ENCODE measurements around the gene FSTL4.

The FSTL4 gene

GRCh38 chr5:133461796-133462516 is 150.4 kb downstream of the FSTL4 start:
- no peaks in the 10 kb centered on the region for H3K4me1 Mint-ChIP-seq (ENCODE audit: low read depth)
- no peaks in the 10 kb centered on the region for H3K27me3 Mint-ChIP-seq (ENCODE audit: low read depth)
- H3K4me3 Mint-ChIP-seq, result no peak overlapping the region

GRCh38 chr5:133460172-133460758 is 152.1 kb downstream of the FSTL4 start:
- no peaks in the 10 kb centered on the region for H3K36me3 Mint-ChIP-seq (ENCODE audit: low read depth)
- H3K27ac Mint-ChIP-seq, result no peak overlapping the region
- H3K4me1 Mint-ChIP-seq (ENCODE audit: low read depth), result no peaks in the 10 kb centered on the region
- no peaks in the 10 kb centered on the region for H3K9me3 Mint-ChIP-seq
- H3K27me3 Mint-ChIP-seq (ENCODE audit: low read depth), result no peaks in the 10 kb centered on the region
- H3K4me3 Mint-ChIP-seq, result no peak overlapping the region

More at GRCh38 chr5:133461796-133462516, 150.4 kb downstream of the FSTL4 start:
- no peaks in the 10 kb centered on the region for H3K9me3 Mint-ChIP-seq
- H3K36me3 Mint-ChIP-seq (ENCODE audit: low read depth), result no peaks in the 10 kb centered on the region
- no peak overlapping the region for H3K27ac Mint-ChIP-seq

- Mint-ChIP-seq H3K9me3 (no peaks in the 10 kb centered on the region), H3K27ac (no peak overlapping the region), H3K27me3 (ENCODE audit: low read depth) (no peaks in the 10 kb centered on the region), H3K4me3 (no peak overlapping the region), H3K36me3 (ENCODE audit: low read depth) (no peaks in the 10 kb centered on the region), H3K4me1 (ENCODE audit: low read depth) (no peaks in the 10 kb centered on the region)
Measured at GRCh38 chr5:133459474-133460160, 152.7 kb downstream of the FSTL4 start.

- Mint-ChIP-seq H3K27ac (no peak overlapping the region), H3K36me3 (ENCODE audit: low read depth) (no peaks in the 10 kb centered on the region), H3K27me3 (ENCODE audit: low read depth) (no peaks in the 10 kb centered on the region), H3K9me3 (no peaks in the 10 kb centered on the region), H3K4me1 (ENCODE audit: low read depth) (no peaks in the 10 kb centered on the region), H3K4me3 (no peak overlapping the region)
Measured at GRCh38 chr5:133458435-133458834, 153.9 kb downstream of the FSTL4 start.

GRCh38 chr5:133457439-133458355 is 154.6 kb downstream of the FSTL4 start:
- H3K27ac Mint-ChIP-seq, result no peak overlapping the region
- no peaks in the 10 kb centered on the region for H3K27me3 Mint-ChIP-seq (ENCODE audit: low read depth)
- no peaks in the 10 kb centered on the region for H3K4me1 Mint-ChIP-seq (ENCODE audit: low read depth)
- H3K36me3 Mint-ChIP-seq (ENCODE audit: low read depth), result no peaks in the 10 kb centered on the region
- H3K4me3 Mint-ChIP-seq, result no peak overlapping the region
- no peaks in the 10 kb centered on the region for H3K9me3 Mint-ChIP-seq

- Mint-ChIP-seq H3K9me3 (no peaks in the 10 kb centered on the region), H3K4me1 (ENCODE audit: low read depth) (no peaks in the 10 kb centered on the region), H3K27me3 (ENCODE audit: low read depth) (no peaks in the 10 kb centered on the region), H3K4me3 (no peak overlapping the region), H3K36me3 (ENCODE audit: low read depth) (no peaks in the 10 kb centered on the region), H3K27ac (no peak overlapping the region)
Measured at GRCh38 chr5:133456933-133457402, 155.4 kb downstream of the FSTL4 start.

GRCh38 chr5:133455676-133456075 is 156.7 kb downstream of the FSTL4 start:
- Mint-ChIP-seq H3K4me3 (no peak overlapping the region), H3K36me3 (ENCODE audit: low read depth) (no peaks in the 10 kb centered on the region), H3K9me3 (no peaks in the 10 kb centered on the region), H3K27ac (no peak overlapping the region), H3K27me3 (ENCODE audit: low read depth) (no peaks in the 10 kb centered on the region), H3K4me1 (ENCODE audit: low read depth) (no peaks in the 10 kb centered on the region)

- H3K4me1 Mint-ChIP-seq (ENCODE audit: low read depth), result no peaks in the 10 kb centered on the region
- H3K36me3 Mint-ChIP-seq (ENCODE audit: low read depth), result no peaks in the 10 kb centered on the region
- no peak overlapping the region for H3K27ac Mint-ChIP-seq
- no peaks in the 10 kb centered on the region for H3K9me3 Mint-ChIP-seq
- H3K27me3 Mint-ChIP-seq (ENCODE audit: low read depth), result no peaks in the 10 kb centered on the region
- no peak overlapping the region for H3K4me3 Mint-ChIP-seq
Measured at GRCh38 chr5:133454442-133454841, 157.9 kb downstream of the FSTL4 start.

GRCh38 chr5:133453831-133454230 is 158.5 kb downstream of the FSTL4 start:
- H3K27me3 Mint-ChIP-seq (ENCODE audit: low read depth), result no peaks in the 10 kb centered on the region
- no peak overlapping the region for H3K4me3 Mint-ChIP-seq
- no peaks in the 10 kb centered on the region for H3K4me1 Mint-ChIP-seq (ENCODE audit: low read depth)
- H3K9me3 Mint-ChIP-seq, result no peaks in the 10 kb centered on the region
- no peak overlapping the region for H3K27ac Mint-ChIP-seq
- no peaks in the 10 kb centered on the region for H3K36me3 Mint-ChIP-seq (ENCODE audit: low read depth)

GRCh38 chr5:133453084-133453780 is 159.1 kb downstream of the FSTL4 start:
- Mint-ChIP-seq H3K27me3 (ENCODE audit: low read depth) (no peaks in the 10 kb centered on the region), H3K27ac (no peak overlapping the region), H3K4me3 (no peak overlapping the region), H3K36me3 (ENCODE audit: low read depth) (no peaks in the 10 kb centered on the region), H3K9me3 (no peaks in the 10 kb centered on the region), H3K4me1 (ENCODE audit: low read depth) (no peaks in the 10 kb centered on the region)

GRCh38 chr5:133451926-133452325 is 160.4 kb downstream of the FSTL4 start:
- Mint-ChIP-seq H3K27me3 (ENCODE audit: low read depth) (peaks cover under 1% of the 10 kb centered on the region), H3K4me3 (no peak overlapping the region), H3K27ac (no peak overlapping the region), H3K36me3 (ENCODE audit: low read depth) (no peaks in the 10 kb centered on the region), H3K9me3 (no peaks in the 10 kb centered on the region), H3K4me1 (ENCODE audit: low read depth) (no peaks in the 10 kb centered on the region)

- no peaks in the 10 kb centered on the region for H3K4me1 Mint-ChIP-seq (ENCODE audit: low read depth)
- H3K9me3 Mint-ChIP-seq, result no peaks in the 10 kb centered on the region
- H3K4me3 Mint-ChIP-seq, result no peak overlapping the region
- H3K27ac Mint-ChIP-seq, result no peak overlapping the region
- no peaks in the 10 kb centered on the region for H3K36me3 Mint-ChIP-seq (ENCODE audit: low read depth)
- H3K27me3 Mint-ChIP-seq (ENCODE audit: low read depth), result peaks cover 3% of the 10 kb centered on the region
Measured at GRCh38 chr5:133450286-133450685, 162.1 kb downstream of the FSTL4 start.

GRCh38 chr5:133449181-133449580 is 163.2 kb downstream of the FSTL4 start:
- H3K9me3 Mint-ChIP-seq, result no peaks in the 10 kb centered on the region
- no peaks in the 10 kb centered on the region for H3K36me3 Mint-ChIP-seq (ENCODE audit: low read depth)
- H3K27me3 Mint-ChIP-seq (ENCODE audit: low read depth), result peaks cover 3% of the 10 kb centered on the region
- no peak overlapping the region for H3K4me3 Mint-ChIP-seq
- H3K27ac Mint-ChIP-seq, result no peak overlapping the region
- no peaks in the 10 kb centered on the region for H3K4me1 Mint-ChIP-seq (ENCODE audit: low read depth)

GRCh38 chr5:133446440-133446839 is 165.9 kb downstream of the FSTL4 start:
- Mint-ChIP-seq H3K4me1 (ENCODE audit: low read depth) (no peaks in the 10 kb centered on the region), H3K27me3 (ENCODE audit: low read depth) (peaks cover 3% of the 10 kb centered on the region), H3K36me3 (ENCODE audit: low read depth) (no peaks in the 10 kb centered on the region), H3K4me3 (no peak overlapping the region), H3K9me3 (no peaks in the 10 kb centered on the region), H3K27ac (no peak overlapping the region)

Measured in T-helper 1 cell treated with Interleukin-12 subunit alpha and Interleukin-12 subunit beta and Interleukin-4 antibody, amounts not matched to agents 30 μg/mL and 1 μg/mL, for 36 hours (primary cell).